Activated CD4-positive, alpha-beta T cell treated with anti-CD3 and anti-CD28 coated beads, Interleukin-2, amount 50 U/mL, for 1 hour (primary cell): ENCODE measurements around the gene FOLR2.
"Not testable (repeated sequence)": the region's sequence is repeated elsewhere in the genome, so short reads cannot be mapped to it uniquely, and the experiment has no call there.

Source experiments
- DNase-seq: peaks from one replicate; pipeline ENCODE4 v3.0.0-alpha.2; 2020

FOLR2 gene

DNA sequence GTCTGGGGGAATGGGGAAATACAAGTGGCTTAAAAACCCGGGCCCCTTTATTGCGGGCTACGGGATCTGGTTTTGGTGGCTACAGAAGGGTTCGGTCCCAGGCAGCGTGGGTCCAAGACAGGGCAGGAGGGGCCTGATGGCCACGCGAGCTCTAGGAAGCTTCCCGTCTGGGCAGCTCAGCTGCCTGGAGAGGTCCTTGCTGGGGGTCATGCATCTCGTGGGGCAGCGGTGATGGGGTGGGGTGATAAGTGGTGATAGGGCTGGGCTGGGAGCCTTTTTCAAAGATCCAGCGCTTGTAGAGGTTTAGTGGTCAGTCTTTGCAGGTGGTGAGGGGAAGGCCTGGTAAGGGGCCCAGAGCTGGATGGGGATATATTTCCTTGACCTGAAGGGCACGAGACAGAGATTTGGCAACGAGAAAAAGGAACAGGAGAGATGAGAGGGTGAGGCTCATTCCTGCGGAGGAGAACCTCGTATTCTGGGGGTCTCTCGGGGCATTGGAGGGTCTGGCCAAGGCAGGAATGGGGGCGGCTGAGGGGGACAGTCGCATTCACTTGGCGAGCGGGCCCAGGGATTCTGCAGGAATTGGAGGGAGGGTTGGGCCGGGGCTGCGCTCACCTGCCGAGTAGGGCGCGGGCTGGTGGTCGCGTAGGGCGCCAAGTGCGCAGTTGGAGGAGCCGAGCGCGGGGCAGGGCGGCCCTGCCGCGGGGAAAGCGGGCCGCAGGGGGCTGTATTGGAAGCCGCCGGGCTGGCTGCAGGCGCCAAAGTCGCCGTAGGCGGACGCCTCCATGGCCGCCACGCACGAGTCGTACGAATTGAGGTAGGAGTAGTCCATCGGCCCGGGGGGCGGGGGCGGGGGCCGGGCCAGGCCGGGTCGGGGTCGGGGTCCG, 26.8 kb downstream of the FOLR2 start:
- no peak for DNase-seq

DNA sequence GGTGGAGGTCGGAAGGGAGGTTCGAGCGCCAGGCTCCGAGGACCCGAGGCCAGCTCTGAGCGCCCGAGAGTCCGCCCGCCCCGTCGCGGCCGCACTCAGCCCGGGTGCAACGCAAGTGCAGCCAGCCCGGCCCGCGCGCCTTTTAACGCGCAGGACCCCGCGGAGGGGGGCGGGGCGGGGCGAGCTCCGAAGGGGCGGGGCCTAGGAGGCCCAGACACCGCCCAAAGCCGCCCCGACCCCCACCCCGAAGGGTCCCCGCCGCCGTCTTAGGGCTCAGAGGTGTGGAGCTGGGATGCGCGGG, 27.4 kb downstream of the FOLR2 start, which contains the start of gene PHOX2A:
TSS of gene PHOX2A (minus strand) at position 117 of the 301 bp plus-strand sequence. CDS start 172 bp downstream, outside the sequence.
- DNase-seq = no peak

DNA sequence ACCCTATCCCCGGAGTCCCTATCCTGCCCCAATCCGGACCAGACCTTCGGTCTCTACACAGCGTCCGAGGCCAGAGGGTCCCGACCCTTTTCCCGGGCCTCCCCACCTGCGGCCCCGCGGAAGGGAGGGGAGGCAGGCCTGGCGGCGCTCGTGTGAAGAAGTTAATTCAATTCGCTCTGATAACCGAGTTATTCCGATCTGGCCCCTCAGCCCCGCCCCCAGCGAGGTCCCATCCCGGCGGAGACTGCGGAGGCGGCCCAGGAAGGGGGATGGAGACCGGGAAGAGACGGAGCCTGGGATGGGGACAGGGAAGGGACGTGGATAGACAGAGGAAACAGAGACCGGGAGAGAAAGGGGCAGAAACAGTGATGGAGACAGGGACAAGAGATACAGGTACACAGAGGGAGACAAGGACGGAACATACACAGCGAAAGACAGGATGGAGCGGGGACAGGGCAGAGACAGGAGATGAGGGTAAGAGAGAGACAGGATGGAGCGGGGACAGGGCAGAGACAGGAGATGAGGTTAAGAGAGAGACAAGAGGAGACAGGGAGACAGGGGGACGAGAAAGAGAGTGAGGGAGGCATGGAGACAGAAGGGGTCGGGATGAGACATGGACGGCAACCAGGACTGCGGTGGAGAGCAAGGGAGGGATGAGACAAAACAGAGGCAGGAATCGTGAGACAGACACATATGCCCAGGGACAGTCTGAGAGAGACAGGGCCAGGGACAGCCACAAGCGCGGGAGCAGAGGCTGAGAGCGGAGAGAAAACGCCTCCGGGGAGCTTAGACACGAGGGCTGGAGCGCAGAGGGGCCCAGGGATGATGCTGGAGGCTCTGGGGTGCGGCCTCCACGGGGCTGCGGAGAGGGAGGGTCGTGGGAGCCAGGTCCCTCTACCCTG, 28.0 kb downstream of the FOLR2 start:
- no peak for DNase-seq

DNA sequence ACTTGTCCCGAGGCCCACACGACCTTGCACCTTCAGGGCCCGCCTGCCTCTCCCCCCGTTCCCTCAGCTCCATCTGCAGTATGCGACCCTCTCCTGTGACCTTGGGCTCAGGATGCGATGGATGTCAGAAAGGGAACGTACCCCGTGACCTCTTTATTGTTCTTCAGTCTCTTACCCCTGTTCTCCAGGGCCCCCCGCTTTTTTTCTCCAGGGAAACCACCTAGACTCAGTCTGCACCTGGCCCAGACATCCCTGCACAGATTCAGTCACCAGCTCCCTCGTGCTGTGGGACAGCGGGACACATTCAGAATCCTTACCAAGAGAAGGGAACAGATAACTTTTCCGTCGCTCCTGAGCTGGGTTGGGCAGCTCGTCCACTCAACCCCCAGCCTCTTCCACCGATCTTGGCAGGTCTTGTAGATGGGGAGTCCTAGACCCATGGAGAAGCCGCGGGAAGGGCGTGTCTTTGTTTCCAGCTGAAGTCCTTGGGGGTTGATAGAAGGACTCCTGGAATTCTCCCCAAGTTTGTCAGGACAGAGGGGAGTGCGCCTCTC, 28.7 kb downstream of the FOLR2 start:
- DNase-seq = no peak

DNA sequence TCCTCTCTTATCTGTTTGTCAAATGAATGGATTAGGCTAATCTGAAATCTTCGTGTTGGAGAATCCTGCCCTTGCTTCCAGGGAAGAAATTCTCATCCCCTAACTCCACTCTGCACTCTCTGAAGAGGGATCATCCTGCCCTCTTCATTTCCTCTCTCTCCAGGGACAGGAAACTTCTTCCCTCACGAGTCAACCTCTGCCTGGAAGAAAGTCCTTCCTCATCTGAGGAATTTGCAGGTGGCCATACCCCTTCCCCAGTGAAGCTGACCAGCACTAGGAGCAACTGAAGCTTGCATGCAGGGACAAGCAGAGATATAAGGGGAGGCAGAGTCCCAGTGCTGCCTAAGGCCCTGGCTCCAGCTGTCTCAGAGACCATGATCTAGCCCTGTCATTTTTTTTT, 31.0 kb downstream of the FOLR2 start:
- no peak for DNase-seq

DNA sequence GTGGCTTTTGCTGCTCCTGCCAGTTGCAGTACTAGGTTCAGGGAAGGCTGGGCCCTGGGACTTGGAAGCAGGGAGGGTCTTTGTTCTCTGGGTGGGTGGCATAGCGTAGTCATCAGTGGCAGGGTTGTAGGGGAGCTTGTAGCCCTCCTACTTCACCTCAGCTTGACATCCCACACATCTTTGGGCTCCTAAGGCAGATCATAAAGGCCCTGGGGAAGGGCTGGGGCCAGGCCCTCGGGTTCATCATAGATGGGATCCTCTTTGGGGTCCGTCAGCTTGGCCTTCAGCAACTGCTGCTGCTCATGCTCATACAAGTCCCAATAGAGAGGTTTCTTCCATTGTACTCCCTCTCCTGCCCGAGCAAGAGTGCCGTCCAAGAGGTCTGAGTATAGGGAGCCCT, 33.4 kb downstream of the FOLR2 start:
- DNase-seq = no peak

DNA sequence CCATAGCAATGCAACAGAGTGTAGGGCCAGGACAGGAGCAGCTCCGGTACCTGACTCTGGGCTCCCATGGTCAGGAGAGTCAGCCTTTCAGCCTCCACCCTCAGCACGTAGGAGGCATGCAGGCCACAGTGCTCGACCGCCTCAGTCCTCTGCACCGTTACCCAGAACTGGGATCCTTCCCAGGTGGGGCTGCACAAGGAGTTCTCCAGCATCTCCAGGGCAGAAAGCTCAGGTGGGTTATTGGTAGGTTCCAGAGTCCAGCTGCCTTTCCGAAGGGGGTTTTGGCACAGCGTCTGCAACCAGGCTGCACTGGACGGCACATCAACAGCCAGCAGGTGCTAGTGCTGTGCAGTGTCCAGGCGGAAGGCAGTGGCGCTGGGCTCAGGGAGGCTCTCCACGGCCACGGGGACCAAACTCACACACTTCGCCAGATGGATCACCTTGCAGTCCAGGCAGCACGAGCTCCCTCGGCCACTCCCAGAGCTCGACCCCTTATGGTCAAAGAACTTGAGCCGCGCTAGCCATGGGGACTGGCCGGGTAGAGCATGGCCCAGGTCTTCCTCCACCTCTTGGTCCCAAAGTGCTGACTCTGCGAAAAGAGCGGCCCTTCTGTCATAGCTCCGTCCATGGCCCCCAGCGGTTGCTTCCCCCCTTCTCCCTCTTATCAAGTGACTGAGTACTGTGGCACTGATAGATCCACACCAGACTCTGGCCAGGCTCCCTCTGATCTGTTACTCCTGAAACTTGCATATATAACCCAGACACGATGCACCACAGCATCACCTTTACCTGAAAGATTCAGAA, 34.3 kb downstream of the FOLR2 start:
- DNase-seq = no peak

DNA sequence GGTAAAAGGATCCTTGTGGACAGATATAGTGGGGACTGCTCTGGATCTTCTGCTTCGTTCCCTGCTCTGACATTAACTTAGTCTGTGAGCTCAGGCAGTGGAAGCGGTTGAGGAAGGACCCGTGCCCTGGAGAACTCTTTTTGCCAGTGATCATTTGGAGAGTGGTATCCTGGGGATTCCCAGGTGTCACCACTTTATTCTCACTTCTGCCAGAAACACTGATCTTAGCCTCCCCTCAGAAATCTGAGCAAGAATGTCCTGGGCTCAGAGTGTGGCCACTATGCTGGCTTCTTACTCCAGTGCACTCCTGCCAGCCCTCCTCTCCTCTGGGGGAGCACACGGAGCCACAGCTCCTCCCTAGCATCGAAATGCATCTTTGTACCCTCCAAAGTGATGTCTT, 35.0 kb downstream of the FOLR2 start:
- no peak for DNase-seq

DNA sequence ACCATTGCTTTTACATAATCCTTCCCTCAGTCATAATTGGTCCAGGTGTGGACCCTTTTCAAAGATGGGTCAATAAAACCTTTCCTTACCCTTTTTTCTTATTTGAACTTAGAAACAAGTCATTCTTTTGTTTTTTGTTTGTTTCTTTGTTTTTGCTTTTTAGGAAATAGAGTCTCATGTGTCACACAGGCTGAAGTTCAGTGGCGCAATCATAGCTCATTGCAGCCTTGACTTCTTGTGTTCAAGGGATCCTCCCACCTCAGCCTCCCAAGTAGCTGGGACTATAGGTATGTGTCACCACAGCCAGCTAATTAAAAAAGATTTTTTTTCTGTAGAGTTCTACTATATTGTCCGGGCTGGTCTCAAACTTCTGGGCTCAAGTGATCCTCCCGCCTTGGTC, 36.8 kb downstream of the FOLR2 start:
- DNase-seq = no peak

DNA sequence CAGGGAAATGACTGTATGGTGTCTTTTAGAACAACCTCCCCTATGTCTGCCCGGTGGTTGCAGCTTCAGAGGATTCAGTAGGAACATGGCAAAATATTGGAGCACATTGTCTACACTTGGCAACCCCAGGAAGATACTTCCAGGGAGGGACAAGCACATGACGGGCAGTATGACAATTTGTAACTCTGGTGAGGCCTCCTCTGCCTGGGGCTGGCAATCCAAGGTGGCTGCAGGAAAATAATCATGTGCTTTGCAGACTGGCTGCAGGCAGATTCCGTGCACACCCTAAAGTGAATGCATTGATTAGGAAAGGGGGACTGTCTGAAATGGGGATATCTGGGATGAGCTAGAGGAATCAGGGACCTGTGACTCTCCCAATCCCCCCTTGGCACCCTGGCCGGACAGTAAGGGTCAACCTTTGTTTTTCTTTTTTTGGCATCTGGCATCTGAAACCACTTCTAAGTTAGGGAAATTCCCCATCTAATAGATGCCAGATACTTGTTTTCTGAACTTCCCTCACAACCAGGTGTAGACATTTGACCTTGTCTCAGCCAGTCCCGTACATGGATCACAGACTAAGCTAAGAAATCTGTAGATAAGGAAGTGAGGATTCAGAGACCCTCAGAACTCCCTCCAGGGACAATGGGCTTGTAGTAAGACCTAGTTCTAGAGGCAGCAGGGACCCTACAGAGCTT, 37.9 kb downstream of the FOLR2 start:
- no peak for DNase-seq

DNA sequence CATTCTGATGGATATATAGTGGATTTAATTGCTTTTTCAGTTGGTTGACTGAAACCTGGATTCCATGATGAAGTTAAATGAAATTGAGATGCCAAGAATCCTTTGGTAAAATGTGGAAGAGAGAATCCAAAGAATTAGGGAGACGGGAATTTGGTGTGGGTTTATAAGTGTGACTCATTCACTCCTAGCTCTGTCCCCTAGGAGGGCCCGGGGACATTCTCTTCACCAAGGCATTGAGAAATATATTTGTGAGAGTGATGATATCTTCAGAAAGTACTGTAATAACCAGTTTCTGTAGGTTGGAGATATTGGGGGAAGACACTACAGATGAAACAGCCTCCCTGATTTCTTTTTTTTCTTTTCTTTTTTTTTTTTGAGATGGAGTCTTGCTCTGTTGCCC, 41.0 kb downstream of the FOLR2 start:
- DNase-seq = no peak

DNA sequence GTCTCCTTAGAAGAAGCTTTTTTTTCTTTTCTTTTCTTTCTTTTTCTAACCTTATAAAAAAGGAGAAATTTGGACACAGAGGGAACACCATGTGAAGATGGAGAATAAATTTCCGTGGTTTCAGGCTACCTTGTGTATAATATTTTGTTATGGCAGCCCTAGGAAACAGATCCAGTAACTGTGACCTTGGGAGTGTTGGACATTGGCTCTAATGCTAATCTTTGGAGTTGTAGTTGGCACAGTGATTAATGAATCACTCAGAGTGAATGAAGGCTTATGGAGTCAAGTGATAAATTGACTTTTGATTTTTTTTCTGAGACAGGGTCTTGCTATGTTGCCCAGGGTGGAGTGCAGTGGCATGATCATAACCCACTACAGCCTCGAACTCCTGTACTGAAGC, 42.9 kb downstream of the FOLR2 start:
- DNase-seq = no peak

DNA sequence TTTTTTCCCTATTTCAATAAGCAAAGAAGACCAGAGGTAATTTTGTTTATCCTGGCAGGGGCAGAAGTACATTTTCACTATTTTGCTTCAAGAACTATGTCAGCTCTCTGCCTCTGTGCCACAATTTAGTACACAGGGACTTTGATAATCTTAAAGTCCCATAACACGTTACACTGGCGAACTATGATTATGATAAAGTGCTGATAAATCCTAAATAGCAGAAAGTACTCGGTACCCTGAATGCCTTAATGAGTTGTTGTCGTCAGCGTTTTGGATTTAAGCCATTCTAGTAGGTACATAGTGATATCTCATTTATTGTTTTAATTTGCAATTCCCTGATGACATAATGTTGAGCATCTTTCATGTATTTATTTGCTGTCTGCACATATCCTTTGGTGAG, 44.0 kb downstream of the FOLR2 start:
- DNase-seq = no peak

DNA sequence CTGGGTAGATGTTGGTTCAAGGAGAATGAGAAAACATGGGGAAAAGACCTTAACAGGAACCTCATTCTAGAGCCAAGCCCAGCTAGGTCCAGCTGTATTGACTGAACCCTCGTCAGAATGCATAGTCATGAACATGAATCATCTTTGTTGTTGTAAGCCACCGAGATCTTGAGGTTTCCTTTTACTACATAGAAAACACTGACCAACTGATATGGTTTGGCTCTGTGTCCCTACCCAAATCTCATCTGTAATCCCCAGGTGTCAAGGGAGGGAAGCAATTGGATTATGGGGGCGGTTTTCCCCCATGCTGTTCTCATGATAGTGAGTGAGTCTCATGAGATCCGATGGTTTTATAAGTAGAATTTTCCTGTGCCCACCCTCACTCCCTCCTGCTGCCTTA, 46.8 kb downstream of the FOLR2 start:
- DNase-seq = no peak

DNA sequence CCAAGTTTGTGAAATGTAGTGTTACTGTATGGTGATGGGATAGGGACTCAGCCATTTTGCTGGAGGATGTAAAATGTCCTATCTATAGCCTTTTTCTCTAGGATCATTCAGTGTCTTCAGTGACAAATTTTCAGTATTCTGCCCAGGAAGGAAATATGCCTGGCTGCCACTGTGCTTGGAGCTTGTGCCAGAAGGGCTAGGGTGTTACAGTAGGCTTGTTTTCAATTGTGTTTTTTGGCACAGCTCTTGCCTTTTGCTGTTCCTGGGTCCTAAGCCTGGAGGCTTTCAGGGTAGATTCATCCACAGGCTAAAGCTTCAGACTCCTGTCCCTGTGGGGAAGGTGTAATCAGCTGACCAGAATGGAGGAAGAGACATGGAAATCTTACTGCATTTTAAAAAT, 49.4 kb downstream of the FOLR2 start:
- no peak for DNase-seq

DNA sequence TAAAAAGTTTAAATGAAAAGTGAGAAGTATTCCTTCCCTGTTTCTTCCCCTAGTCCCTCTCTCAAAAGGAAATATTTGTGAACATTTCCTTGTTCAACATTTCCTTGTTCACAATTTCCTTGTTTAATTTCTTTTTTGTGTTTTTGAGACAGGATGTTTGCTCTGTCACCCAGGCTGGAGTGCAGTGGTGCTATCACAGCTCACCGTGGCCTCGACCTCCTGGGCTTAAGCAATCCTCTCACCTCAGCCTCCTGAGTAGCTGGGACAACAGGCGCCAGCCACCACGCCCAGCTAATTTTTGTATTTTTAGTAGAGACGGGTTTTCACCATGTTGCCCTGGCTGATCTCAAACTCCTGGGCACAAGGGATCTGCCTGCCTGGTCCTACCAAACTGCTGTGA, 50.4 kb downstream of the FOLR2 start:
- DNase-seq = not testable (repeated sequence)

DNA sequence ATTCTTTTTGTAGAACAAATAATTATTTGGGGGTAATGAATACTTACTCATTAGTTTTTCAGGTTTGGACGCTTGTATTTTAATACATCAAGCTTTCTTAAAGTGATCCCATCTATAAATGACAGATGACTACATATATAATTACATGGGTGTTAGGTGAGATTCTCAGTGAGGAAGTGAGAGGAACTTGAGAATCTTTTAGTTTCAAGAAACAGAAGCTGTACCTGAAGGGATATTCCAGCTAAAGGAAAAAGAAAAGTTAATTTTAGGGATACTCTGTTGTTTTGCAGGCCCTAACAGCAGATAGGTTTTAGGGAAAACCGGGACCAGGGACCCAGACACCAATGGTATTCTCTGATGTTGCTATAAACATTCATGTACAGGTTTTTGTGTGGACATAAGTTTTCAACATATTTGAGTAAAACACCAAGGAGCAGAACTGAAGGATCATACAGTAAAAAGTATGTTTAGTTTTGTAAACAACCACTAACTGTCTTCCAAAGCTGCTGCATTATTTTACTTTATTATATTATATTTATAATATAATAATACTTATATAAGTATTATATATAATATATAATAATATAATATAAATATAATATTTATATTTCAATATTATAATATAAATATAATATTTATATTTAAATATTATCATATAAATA, 51.5 kb downstream of the FOLR2 start:
- DNase-seq = no peak
